ENCODE results near the gene SLC13A5. TPM values are rescaled to one million over a fixed set of nuclear protein-coding genes. Genes with fewer than 3 reads are reported as not detected.
A peak's percentile ranks its signal among the peaks of the same experiment; 100 is the strongest.

The SLC13A5 gene
- total and polyA plus RNA-seq, 4 donors: 88.4 to 399 (median 244) TPM

DNA sequence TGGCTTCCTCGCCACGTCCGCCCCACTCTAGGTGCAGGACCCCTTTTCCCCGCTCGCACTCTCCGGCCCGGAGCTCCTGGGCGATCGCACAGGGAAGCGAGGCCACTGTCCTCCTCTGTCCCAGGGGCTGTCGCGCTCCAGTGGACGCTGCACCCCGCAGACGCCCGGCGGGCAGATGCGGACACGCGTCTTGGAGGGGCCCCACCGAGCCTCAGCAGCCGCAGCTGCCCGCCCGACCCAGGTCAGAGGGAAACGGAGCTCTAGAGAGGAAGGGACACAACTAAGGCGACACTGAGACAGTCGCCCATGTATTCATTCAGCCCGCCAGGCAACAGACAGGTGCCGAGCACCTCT lies 726 bp upstream of the SLC13A5 start:
- 31% methylated on average over 29 of the region's 29 CpGs for WGBS
- H3K4me3 ChIP-seq (ENCODE audit: low read depth in 1 of 3, low read length in 3 of 3): peak overlapping the region; percentile 9 to 76 (median 28)
- TF ChIP-seq, protein P1, sequence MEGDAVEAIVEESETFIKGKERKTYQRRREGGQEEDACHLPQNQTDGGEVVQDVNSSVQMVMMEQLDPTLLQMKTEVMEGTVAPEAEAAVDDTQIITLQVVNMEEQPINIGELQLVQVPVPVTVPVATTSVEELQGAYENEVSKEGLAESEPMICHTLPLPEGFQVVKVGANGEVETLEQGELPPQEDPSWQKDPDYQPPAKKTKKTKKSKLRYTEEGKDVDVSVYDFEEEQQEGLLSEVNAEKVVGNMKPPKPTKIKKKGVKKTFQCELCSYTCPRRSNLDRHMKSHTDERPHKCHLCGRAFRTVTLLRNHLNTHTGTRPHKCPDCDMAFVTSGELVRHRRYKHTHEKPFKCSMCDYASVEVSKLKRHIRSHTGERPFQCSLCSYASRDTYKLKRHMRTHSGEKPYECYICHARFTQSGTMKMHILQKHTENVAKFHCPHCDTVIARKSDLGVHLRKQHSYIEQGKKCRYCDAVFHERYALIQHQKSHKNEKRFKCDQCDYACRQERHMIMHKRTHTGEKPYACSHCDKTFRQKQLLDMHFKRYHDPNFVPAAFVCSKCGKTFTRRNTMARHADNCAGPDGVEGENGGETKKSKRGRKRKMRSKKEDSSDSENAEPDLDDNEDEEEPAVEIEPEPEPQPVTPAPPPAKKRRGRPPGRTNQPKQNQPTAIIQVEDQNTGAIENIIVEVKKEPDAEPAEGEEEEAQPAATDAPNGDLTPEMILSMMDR (IDR thresholded peaks at IDR 0.05; ENCODE audit: low read depth, low read length, missing input control): no peak
- no peak for TF ChIP-seq MAX (IDR thresholded peaks at IDR 0.05)
- no peak for TF ChIP-seq YY1 (IDR thresholded peaks at IDR 0.05)
- TF ChIP-seq HNF4A (conservative IDR thresholded peaks at IDR 0.05): no peak
- no peak for TF ChIP-seq EGR1 (IDR thresholded peaks at IDR 0.05; ENCODE audit: low read depth in 2 of 2)
- H3K4me1 ChIP-seq (ENCODE audit: control insufficient read depth in 4 of 4, insufficient read depth in 4 of 4, low read length in 3 of 4): peaks cover 0 to 20% (median 7%) of the 10 kb centered on the region in 4 donors
- H3K27ac ChIP-seq (ENCODE audit: low read depth in 1 of 2, low read length in 2 of 2): peak overlapping the region; percentile 86 to 95
- H3K36me3 ChIP-seq (ENCODE audit: control insufficient read depth in 4 of 4, insufficient read depth in 3 of 4, low read depth in 1 of 4, low read length in 3 of 4): no peaks in the 10 kb centered on the region
- no peak overlapping the region for H3K9ac ChIP-seq (ENCODE audit: low read depth in 1 of 2, low read length in 2 of 2)
- H3K27me3 ChIP-seq (ENCODE audit: control insufficient read depth in 4 of 4, insufficient read depth in 4 of 4, low read length in 3 of 4): no peaks in the 10 kb centered on the region
- H3K9me3 ChIP-seq (ENCODE audit: control insufficient read depth in 4 of 4, low read length in 3 of 4): peaks cover 0 to 3% (median 0%) of the 10 kb centered on the region in 4 donors
- DNase-seq (ENCODE audit: low spot score): no peak

- Histone ChIP-seq H3K9ac (ENCODE audit: low read depth in 1 of 2, low read length in 2 of 2) (peak overlapping the region; percentile 94 to 98), H3K9me3 (ENCODE audit: control insufficient read depth in 4 of 4, low read length in 3 of 4) (peaks cover 0 to 3% (median 0%) of the 10 kb centered on the region in 4 donors), H3K4me3 (ENCODE audit: low read depth in 1 of 3, low read length in 3 of 3) (peak overlapping the region; percentile 76 to 98 (median 89)), H3K36me3 (ENCODE audit: control insufficient read depth in 4 of 4, insufficient read depth in 3 of 4, low read depth in 1 of 4, low read length in 3 of 4) (no peaks in the 10 kb centered on the region), H3K4me1 (ENCODE audit: control insufficient read depth in 4 of 4, insufficient read depth in 4 of 4, low read length in 3 of 4) (peaks cover 0 to 28% (median 12%) of the 10 kb centered on the region in 4 donors), H3K27me3 (ENCODE audit: control insufficient read depth in 4 of 4, insufficient read depth in 4 of 4, low read length in 3 of 4) (no peaks in the 10 kb centered on the region), H3K27ac (ENCODE audit: low read depth in 1 of 2, low read length in 2 of 2) (peak overlapping the region; percentile 95 to 97)
- DNase-seq (ENCODE audit: low spot score): no peak
- no peak for TF ChIP-seq EGR1 (IDR thresholded peaks at IDR 0.05; ENCODE audit: low read depth in 2 of 2)
- no peak for TF ChIP-seq FOXA1 (IDR thresholded peaks at IDR 0.05)
- TF ChIP-seq REST (IDR thresholded peaks at IDR 0.05): no peak
- no peak for TF ChIP-seq RAD21 (IDR thresholded peaks at IDR 0.05)
- TF ChIP-seq HNF4G (IDR thresholded peaks at IDR 0.05): no peak
- no peak for TF ChIP-seq ATF3 (IDR thresholded peaks at IDR 0.05)
- TF ChIP-seq RXRA (IDR thresholded peaks at IDR 0.05): no peak
- TF ChIP-seq YY1 (IDR thresholded peaks at IDR 0.05): no peak
- no peak for TF ChIP-seq NR2F2 (IDR thresholded peaks at IDR 0.05)
- no peak for TF ChIP-seq HNF4A (conservative IDR thresholded peaks at IDR 0.05)
- TF ChIP-seq, protein P2, sequence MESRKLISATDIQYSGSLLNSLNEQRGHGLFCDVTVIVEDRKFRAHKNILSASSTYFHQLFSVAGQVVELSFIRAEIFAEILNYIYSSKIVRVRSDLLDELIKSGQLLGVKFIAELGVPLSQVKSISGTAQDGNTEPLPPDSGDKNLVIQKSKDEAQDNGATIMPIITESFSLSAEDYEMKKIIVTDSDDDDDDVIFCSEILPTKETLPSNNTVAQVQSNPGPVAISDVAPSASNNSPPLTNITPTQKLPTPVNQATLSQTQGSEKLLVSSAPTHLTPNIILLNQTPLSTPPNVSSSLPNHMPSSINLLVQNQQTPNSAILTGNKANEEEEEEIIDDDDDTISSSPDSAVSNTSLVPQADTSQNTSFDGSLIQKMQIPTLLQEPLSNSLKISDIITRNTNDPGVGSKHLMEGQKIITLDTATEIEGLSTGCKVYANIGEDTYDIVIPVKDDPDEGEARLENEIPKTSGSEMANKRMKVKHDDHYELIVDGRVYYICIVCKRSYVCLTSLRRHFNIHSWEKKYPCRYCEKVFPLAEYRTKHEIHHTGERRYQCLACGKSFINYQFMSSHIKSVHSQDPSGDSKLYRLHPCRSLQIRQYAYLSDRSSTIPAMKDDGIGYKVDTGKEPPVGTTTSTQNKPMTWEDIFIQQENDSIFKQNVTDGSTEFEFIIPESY (IDR thresholded peaks at IDR 0.05): no peak
- no peak for TF ChIP-seq SP1 (IDR thresholded peaks at IDR 0.05)
- TF ChIP-seq JUND (IDR thresholded peaks at IDR 0.05): no peak
- TF ChIP-seq TAF1 (conservative IDR thresholded peaks at IDR 0.05): no peak
- TF ChIP-seq FOXA2 (IDR thresholded peaks at IDR 0.05): no peak
- TF ChIP-seq MAX (IDR thresholded peaks at IDR 0.05): no peak
- TF ChIP-seq GABPA (IDR thresholded peaks at IDR 0.05 in 1 of 2, conservative IDR thresholded peaks at IDR 0.05 in 1 of 2): no peak
- TF ChIP-seq, protein P1 (IDR thresholded peaks at IDR 0.05; ENCODE audit: low read depth, low read length, missing input control): no peak
- 4% methylated on average over 14 of the region's 14 CpGs for WGBS
Observed at GRCh38 chr17:6712854-6713129, 377 bp downstream of the SLC13A5 start.

Data from liver (tissue), 9 donors.